Measurements from ENCODE around the gene BCAS2. TPM values are rescaled to one million over a fixed set of nuclear protein-coding genes. Genes with fewer than 3 reads are reported as not detected.

BCAS2 gene
- total RNA-seq, 1 donor from 2014 or later, result 29.3 TPM

DNA sequence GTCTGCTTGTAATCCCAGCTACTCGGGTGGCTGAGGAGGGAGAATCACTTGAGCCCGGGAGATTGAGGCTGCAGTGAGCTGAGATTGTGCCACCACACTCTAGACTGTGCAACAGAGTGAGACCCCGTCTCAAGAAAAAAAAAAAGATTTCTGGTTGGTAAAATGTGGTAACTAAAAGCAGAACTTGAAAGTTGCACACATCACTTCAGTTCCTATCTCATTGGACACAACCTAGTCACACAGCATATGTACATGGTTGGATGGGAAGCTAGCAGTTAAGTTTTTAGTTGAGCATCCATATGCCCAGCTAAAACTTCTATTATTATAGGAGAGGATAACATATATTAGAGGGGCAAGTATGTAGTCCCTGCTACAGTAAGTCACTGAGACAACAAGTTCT, 22.1 kb downstream of the BCAS2 start:
- no peak for DNase-seq (ENCODE audit: low read depth in 2 of 2)

DNA sequence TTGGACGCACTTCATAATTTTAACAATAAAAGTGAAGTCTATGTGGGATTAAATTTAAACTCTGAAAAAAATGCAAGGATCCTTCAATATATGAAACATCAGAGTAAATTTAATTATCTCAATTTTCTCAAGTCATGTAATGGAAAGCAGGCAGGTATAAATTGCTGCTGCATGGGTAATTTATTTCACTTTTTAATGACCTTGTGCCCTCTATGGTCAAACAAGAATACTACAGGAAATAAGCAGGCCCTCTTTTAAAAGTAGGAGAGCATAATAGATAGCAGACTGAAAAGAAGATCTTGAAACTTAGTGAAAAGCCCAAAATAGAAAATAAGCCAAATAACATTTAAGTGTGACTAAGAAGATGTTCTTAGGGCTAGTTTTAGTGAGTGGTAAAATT, 22.9 kb downstream of the BCAS2 start:
- DNase-seq (ENCODE audit: low read depth in 2 of 2), result no peak

DNA sequence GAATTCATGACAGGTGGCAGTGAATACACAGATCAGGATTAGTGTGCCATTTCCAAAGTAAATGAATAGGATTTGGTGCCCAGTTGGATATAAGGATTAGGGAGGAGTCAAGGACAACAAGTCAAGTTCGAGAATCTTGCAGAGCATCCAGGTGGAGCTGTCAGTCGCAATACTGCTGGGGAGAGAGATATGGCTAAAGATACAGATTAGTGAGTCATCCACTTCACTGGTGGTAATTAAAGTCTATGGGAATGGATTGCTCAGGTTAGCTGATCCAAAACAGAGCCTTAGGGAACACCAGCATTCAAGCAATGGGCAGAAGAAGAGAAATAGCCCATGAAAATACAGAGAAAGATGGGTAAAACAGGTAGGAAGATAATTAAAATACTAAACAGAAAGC, 26.8 kb downstream of the BCAS2 start:
- no peak for DNase-seq (ENCODE audit: low read depth in 2 of 2)

DNA sequence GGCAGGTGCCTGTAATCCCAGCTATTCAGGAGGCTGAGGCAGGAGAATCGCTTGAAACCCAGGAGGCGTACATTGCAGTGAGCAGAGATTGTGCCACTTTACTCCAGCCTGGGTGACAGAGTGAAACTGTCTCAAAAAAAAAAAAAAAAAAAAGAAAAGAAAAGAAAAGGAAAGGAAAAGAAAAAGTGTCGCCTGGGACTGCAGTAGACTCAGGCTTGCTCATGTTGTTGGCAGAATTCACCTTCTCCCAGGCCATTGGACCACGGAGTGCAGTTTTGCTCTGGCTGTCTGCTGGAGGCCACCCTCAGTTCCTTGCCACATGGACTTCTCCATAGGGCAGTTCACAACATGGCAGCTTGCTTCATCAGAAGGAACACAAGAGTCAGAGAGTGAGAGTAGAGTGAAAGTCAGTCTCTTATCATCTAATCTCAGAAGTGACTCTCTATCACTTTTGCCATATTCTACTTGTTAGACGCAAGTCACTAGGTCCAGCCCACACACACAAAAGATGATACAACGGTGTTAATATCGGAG, 29.2 kb downstream of the BCAS2 start:
- DNase-seq (ENCODE audit: low read depth in 2 of 2), result no peak

DNA sequence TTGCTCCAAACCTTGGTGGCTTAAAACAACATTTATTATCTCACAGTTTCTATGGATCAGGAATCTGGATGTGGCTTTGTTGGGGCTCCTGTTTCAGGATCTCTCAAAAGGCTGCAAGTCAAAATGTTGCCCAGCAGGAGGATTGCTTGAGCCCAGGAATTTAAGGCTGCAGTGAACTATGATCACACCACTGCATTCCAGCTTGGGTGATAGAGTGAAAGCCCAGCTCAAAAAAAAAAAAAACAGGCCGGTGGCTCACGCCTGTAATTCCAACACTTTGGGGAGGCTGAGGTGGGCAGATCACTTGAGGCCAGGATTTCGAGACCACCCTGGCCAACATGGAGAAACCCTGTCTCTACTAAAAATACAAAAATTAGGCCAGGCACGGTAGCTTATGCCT, 30.0 kb downstream of the BCAS2 start:
- DNase-seq (ENCODE audit: low read depth in 2 of 2), result no peak

DNA sequence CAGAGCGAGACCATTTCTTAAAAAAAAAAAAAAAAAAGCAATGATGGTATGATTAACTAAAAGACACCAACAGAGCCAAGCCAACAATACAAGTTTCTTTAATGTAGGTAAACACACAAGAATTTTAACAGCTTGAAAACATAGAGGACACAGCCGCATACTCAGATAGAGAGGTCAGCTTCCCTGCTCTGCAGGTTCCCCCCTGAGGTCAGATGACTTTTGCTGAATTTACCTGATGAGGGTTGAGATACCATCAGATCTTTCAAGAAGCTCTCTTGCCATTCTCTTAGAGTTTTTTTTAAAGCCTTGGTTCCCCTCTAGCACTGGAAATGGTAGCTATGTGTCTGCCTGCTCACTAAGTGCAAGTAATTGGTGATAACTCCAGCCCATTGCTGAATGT, 31.1 kb downstream of the BCAS2 start:
- DNase-seq (ENCODE audit: low read depth in 2 of 2), result no peak

DNA sequence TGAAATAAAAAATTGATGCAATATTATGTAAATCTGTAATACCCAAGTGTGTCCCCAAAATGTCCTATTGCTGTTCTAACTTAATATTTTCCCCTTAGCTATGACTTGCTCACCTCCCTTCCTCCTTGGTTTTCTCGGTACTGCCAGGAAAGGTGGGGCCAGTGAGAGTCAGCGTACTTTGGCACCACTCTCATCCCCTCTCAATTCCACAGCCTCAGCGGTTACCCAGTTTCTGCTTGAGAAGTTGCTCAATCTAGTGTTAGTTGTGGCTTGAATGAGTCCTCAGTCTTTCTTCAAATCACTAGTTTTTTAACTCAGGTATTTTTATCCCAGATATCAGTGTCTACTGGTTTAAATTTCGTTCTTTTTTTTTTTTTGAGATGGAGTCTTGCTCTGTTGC, 32.3 kb downstream of the BCAS2 start:
- no peak for DNase-seq (ENCODE audit: low read depth in 2 of 2)

DNA sequence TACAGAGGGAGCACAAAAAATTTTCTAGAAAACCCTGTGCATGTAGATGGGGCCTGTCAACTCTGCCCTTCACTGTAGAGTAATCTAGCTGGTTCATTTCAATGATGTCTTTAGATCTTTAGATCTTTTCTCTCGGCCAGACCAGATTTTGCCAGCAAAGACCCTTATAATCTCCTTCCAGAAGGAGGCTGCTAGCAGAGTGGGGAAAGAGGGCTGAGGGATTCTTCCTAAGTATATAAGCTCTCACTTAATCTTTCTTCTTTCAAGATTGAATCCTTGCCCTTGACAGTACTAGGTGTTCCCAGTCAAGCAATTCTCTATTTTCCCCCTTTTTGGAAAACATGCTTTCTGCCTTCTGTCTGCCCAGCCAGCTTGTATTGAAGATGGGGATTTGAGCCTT, 34.3 kb downstream of the BCAS2 start:
- DNase-seq (ENCODE audit: low read depth in 2 of 2), result no peak

DNA sequence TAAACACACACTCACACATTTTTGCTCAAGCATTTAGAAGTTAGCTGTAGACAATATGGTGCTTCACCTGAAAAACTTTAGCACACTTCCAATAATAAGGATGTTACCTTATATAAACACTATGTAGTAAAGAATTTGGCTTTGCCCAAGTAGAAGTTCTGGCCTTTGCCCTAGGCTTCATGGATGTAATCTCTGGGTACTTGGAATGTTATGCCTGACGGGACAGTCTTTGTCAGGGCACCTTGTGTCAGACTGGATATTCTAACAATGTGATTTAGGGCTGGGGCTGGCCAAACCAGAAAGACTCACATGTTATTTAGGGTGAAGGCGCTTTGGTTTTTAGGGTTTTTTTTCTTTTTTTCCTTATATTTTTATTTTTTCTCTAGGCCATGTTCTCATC, 35.6 kb downstream of the BCAS2 start:
- DNase-seq (ENCODE audit: low read depth in 2 of 2), result no peak

DNA sequence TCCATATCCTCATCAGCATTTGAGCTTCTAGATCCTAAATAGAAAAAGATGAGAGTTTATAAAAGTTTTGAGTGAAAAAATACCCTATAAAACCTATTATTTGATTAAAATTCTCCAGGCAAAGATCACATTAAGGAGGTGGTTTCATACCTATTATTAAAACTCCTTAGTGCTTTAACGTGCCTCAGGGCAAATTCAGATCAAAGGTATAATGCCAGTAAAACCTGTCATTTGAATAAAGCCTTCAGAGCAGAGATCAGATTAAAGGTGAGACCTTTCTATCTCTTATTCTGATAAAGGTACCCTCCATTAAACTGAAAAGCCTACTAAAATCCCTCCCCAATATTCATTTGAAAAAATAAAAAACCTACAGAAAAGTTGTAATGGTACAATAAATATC, 36.1 kb downstream of the BCAS2 start:
- no peak for DNase-seq (ENCODE audit: low read depth in 2 of 2)

DNA sequence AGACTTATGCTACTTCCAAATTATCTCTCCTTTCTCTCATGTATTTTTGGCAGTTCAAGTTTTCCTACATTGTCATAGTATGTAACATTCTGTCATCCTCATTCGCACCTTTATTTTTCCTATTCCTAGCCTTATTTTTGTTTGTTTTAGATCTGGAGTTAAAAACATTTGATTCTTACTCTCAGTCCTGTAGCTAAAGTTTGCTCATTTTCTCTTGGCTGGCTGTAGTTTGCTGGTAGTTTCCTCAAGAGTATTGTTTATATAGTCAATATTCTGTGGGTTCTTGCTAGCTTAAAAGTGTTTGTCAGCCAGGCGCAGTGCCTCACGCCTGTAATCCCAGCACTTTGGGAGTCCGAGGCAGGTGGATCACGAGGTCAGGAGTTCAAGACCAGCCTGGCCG, 40.6 kb downstream of the BCAS2 start:
- no peak for DNase-seq (ENCODE audit: low read depth in 2 of 2)

DNA sequence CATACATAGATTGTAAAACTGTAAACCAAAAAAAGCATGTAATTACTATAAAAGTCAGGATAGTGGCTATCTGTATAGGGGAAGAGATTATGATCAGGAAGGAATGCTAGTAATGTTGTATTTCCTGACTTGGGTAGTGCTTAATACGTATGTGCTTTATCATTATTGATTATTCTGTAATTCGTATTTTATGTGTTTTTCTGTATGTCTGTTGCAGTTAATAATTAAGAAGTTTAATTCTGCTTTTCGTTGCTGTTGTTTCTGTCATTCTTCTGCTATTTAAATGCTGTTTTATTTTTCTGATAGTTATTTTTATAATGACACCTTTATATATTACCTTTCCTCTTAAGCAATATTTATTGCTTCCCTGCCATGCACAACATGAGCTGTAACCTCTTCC, 41.1 kb downstream of the BCAS2 start:
- DNase-seq (ENCODE audit: low read depth in 2 of 2), result no peak

DNA sequence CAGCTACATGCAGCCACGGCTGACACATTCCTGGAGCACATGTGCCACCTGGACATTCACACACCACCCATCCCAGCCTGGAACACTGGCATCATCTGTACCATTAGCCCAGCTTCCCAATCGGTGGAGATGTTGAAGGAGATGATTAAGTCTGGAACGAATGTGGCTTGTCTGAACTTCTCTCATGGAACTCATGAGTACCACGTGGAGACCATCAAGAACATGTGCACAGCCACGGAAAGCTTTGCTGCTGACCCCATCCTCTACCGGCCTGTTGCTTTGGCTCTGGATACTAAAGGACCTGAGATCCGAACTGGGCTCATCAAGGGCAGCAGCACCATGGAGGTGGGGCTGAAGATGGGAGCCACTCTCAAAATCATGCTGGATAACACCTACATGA, 45.4 kb downstream of the BCAS2 start:
- DNase-seq (ENCODE audit: low read depth in 2 of 2), result no peak

DNA sequence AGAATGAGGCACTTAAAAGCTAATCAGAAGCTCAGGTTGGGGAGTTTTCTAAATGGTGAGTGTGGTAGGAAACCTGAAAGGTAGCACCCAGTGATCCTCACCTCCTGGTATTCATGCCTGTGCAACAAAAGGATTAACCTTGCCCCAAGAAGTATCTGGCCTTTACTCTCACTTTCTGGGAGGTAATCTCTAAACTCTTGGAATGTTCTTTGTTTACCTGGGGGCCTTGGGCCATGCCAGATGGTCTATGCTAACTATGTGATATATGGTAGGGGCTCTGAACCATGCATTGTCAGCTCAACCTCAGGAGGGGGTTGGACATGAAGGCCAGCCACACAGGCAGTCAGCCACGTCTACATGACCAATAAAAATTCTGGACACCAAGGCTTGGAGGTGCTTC, 46.0 kb downstream of the BCAS2 start:
- DNase-seq (ENCODE audit: low read depth in 2 of 2), result no peak

DNA sequence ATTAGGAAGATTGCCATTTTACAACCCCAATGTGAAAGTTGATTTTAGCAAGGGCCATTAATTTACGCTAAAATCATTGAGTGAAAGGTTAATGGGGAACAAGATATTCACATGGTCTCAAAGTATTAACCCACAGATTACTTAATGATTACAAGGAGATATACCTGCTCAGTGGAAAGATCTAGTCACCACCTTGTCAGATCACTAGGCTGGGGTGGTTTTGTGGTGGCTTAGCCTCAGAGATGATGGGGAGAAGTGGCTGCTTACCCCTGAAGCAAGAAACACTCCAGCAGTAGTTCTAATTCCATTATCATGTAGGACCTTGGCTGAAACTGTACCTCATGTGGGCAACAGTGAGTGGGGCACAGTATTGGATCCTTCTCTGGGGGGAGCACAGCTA, 50.3 kb downstream of the BCAS2 start:
- DNase-seq (ENCODE audit: low read depth in 2 of 2), result no peak

DNA sequence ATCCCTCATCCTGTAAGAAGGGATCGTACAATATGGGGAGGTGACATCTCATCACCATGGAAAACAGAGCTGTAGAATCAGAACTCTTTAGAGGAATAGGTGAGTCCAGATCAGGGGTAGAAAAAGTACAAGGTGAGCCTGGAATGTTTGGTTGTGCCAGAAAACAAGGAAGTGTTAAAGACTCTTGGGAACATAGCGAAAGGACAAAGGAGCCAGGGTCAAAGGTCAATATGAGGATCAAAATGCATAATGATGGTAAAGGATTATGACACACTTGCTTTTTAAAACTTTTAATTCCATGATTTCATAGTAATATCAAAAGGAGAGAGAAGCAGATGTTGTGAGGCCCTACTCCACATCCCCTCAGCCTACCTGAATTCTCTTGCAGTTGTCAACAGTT, 51.2 kb downstream of the BCAS2 start:
- DNase-seq (ENCODE audit: low read depth in 2 of 2), result no peak

DNA sequence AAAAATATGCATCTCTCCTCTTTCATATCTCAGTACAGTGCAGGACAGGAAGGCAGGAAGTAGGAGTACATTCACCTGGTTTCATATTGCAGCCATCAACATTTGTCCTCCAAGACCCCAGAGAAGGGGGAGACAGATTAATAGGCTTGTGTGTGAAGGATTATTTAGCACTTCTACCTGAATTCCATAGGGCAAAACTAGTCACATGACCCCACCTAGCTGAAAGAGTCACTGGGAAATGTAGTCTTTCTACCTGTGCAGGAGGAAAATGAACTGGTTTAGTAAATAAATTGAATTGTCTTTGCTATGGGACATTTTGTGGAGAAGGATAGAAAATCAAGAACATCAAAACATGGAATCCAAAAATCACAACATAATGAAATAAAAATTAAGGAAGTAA, 56.5 kb downstream of the BCAS2 start:
- DNase-seq (ENCODE audit: low read depth in 2 of 2), result no peak

DNA sequence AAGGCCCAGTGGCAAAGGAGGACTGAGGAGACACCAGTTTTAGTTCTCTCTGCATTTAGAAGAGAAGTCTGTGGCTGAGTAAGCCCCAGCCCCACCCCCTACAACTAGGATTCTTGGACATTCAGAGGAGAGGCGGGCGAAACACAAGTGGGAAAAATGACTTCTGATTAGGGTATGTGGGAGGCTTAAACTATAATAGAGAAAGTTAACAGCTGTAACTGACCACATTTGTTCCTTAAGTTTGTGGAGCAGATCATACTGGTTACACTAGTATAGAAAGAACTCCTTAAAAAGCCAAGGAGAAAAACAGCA, 59.2 kb downstream of the BCAS2 start:
- DNase-seq (ENCODE audit: low read depth in 2 of 2), result no peak

DNA sequence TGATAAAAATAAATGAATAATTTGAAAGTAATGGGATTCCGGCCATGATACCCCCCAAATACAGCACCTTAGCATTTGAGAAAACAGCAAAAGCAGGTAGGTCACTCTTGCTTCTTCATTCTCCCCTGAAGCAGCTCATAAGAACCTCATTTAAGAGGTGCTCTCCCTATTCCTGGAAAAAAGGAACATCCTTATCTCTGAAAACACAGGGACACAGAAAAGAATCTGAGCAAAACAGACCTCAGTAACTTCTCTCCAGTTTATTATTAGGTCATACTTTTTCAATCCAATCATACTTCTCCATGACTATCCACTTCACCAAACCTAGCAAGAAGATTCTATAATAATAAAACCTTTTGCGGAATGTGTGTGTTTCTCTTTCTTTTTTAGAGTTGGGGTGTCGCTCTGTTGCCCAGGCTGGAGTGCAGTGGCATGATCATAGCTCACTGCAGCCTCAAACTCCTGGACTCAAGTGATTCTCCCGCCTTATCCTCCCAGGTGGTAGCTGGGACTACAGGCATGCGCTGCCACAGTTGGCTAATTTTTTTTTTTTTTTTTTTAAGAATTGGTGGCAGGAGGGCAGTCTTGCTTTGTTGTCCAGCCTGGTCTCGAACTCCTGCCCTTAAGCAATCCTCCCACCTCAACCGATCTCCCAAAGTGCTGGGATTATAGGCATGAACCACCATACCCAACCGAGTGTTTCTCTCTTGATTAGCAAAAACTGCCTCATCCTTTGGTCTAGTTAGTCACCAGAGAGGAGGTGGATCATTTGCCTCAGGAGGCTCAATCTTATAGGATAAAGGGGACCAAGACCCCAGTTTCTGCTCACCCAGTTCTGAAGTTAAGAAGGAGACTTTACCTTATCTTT, 59.8 kb downstream of the BCAS2 start:
- no peak for DNase-seq (ENCODE audit: low read depth in 2 of 2)

Other genes with a start within 250 kb of the BCAS2 start
- 16.9 and 24.8 TPM in 2 replicates for gene TRIM33, start 70.4 kb downstream of the BCAS2 start, total RNA-seq
- gene DENND2C, start 88.4 kb upstream of the BCAS2 start, total RNA-seq, result 4.0 and 6.4 TPM in 2 replicates
- not detected in 2 replicates for gene AMPD1, start 113.9 kb upstream of the BCAS2 start, total RNA-seq
- gene NRAS, start 135.2 kb upstream of the BCAS2 start, total RNA-seq, result 74.5 and 76.3 TPM in 2 replicates
- 996 and 1,077 TPM in 2 replicates for gene CSDE1, start 176.4 kb upstream of the BCAS2 start, total RNA-seq
- gene SIKE1, start 199.1 kb upstream of the BCAS2 start, total RNA-seq, result 38.3 and 42.5 TPM in 2 replicates